Activated naive CD4-positive, alpha-beta T cell treated with anti-CD3 and anti-CD28 coated beads, Interleukin-2, amount 10 ng/mL, durations not matched to agents 7 days and 5 days (primary cell): ENCODE measurements around the gene PLSCR1.

ENCODE experiments used
- CTCF ChIA-PET: fragments of 350-600 bp; sonication (Branson Sonifier 250); formaldehyde crosslinking; loops from one replicate; lab custom pipeline; 2021; ENCODE audit warnings: antibody characterized with exemption; lab: Charles Lee
- DNase-seq: peaks from one replicate; pipeline ENCODE4 v3.0.0-alpha.2; 2020
- H3K27ac Mint-ChIP-seq: one replicate; pipeline ENCODE4 v1.8.0; 2021; ENCODE audit warnings: mild to moderate bottlenecking, moderate library complexity, mixed read lengths
- H3K27me3 Mint-ChIP-seq: one replicate; pipeline ENCODE4 v1.8.0; 2021; ENCODE audit warnings: mild to moderate bottlenecking, mixed read lengths
- H3K36me3 Mint-ChIP-seq: one replicate; pipeline ENCODE4 v1.8.0; 2021; ENCODE audit warnings: mixed read lengths
- H3K4me1 Mint-ChIP-seq: one replicate; pipeline ENCODE4 v1.8.0; 2021; ENCODE audit warnings: mixed read lengths
- H3K4me3 Mint-ChIP-seq: one replicate; pipeline ENCODE4 v1.8.0; 2021; ENCODE audit warnings: mild to moderate bottlenecking, moderate library complexity, mixed read lengths
- H3K9me3 Mint-ChIP-seq: one replicate; pipeline ENCODE4 v1.8.0; 2021; ENCODE audit warnings: mixed read lengths

The PLSCR1 gene

DNA sequence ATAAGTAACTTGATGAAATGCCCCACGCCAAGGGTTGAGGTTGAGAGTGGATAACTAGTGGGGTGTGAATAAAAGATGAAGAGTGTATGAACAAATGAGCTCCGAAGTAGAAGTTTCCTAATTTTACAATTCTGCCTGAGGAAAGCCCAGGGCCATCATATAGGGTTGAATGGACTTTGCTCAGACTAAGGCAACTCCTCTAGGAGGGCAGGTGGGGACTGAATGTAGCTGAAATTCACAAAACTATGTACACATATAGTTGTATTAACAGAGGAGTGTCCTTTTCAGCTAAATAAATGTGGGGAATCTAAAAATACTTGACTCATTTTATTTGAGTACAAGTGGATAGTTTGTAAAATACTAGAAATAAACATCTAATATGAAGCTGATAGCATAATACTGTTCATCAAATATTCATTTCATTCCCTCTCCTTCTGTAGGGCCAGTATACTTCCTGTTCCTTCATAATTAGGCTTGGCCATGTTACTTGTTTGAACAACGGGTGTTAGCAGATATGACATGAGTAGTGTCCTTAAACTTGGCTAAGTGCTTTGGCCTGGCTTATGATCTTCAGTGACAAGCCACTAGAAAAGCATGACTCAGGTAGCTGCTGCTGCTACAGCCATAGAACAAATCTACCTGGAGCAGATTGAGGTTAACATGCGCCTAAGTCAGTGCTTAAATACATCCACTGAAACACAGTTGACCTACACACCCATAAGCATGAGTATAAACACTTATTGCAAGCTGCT, 26.5 kb downstream of the PLSCR1 start:
- Mint-ChIP-seq H3K36me3 (peaks cover 63% of the 10 kb centered on the region), H3K27me3 (no peaks in the 10 kb centered on the region), H3K4me1 (peaks cover 17% of the 10 kb centered on the region), H3K27ac (no peak overlapping the region), H3K4me3 (no peak overlapping the region), H3K9me3 (no peaks in the 10 kb centered on the region)
- no peak for DNase-seq
- CTCF ChIA-PET = interaction anchor here (1.0 kb wide), 1 partner anchor 13 kb away, joined by 3 read pairs; no protein-coding TSS in a partner anchor

- no peak for DNase-seq
- Mint-ChIP-seq H3K4me3 (no peak overlapping the region), H3K4me1 (peaks cover 25% of the 10 kb centered on the region), H3K27me3 (no peaks in the 10 kb centered on the region), H3K27ac (peak overlapping the region; percentile 73), H3K9me3 (no peaks in the 10 kb centered on the region), H3K36me3 (peaks cover 57% of the 10 kb centered on the region)
- CTCF ChIA-PET = no interaction called here
Observed at GRCh38 chr3:146513386-146514051, 30.9 kb downstream of the PLSCR1 start.

- CTCF ChIA-PET = no interaction called here
- Mint-ChIP-seq H3K27ac (no peak overlapping the region), H3K4me1 (peaks cover 26% of the 10 kb centered on the region), H3K27me3 (no peaks in the 10 kb centered on the region), H3K36me3 (peaks cover 58% of the 10 kb centered on the region), H3K9me3 (no peaks in the 10 kb centered on the region), H3K4me3 (no peak overlapping the region)
- DNase-seq = no peak
Observed at GRCh38 chr3:146511402-146512134, 32.8 kb downstream of the PLSCR1 start.

DNA sequence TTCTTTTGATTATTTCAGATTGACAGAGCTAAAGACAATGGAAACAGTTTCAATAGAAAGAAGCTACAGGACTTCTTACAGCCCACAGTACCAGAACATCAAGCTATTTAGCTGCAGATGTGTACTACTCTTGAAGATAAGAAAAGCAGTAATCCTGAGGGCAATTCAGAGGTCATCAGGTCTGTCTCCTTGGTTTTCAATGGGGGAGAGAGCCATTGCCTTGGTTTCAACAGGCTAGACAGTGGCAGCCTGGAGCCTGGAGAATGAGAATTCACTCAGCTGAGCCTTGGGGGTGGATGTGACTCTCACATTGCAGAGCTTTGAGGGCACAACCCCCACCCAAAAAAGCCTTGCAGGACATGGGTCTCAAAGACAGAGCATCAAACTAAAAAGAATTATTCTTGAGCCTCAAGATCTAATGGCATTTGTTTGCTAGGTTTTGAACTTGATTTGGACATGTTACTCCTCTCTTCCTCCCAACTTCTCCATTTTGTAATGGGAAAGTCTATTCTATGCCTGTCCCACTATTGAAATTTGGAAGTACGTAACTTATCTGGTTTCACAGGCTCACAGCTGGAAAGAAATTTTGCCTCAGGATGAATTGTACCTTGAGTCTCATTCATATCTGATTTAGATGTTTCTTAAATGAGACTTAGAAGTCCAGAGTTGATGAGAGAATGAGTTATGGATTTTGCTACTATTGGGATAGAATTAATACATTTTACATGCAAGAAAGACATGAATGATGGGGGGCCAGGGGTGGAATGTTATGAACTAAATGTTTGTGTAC, 36.9 kb downstream of the PLSCR1 start:
- Mint-ChIP-seq H3K27ac (no peak overlapping the region), H3K4me1 (peaks cover 8% of the 10 kb centered on the region), H3K27me3 (no peaks in the 10 kb centered on the region), H3K4me3 (no peak overlapping the region), H3K36me3 (peaks cover 33% of the 10 kb centered on the region), H3K9me3 (no peaks in the 10 kb centered on the region)
- no peak for DNase-seq
- CTCF ChIA-PET = interaction anchor here (0.6 to 1.0 kb wide), 2 partner anchors 24 to 46 kb away, joined by 3 to 4 read pairs; no protein-coding TSS in a partner anchor

DNA sequence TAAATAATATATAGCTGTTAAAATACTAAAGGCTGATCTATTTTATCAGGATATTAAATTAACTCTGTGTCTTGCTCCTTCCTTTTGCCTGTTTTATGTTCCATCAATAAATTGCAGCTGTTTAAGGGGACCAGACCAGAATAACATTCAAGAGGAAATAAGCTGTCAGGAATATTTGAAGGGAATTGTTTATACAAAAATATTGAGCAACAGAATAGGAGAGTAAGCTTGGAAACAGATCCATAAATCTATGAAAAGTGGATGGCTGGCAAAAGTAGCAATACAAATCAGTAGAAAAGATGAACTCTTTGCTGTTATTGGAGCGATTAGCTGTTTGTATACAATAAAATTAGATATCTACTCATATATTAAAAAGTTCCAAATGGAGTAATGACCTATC, 38.9 kb downstream of the PLSCR1 start:
- no peak overlapping the region for H3K27ac Mint-ChIP-seq
- H3K4me3 Mint-ChIP-seq = no peak overlapping the region
- H3K36me3 Mint-ChIP-seq = peaks cover 20% of the 10 kb centered on the region
- no peaks in the 10 kb centered on the region for H3K27me3 Mint-ChIP-seq
- no peaks in the 10 kb centered on the region for H3K9me3 Mint-ChIP-seq
- CTCF ChIA-PET = interaction anchor here (0.6 kb wide), 1 partner anchor 24 kb away, joined by 5 read pairs; no protein-coding TSS in a partner anchor
- DNase-seq = no peak
- H3K4me1 Mint-ChIP-seq = peaks cover 4% of the 10 kb centered on the region

- Mint-ChIP-seq H3K27ac (no peak overlapping the region), H3K4me1 (peaks cover 5% of the 10 kb centered on the region), H3K4me3 (no peak overlapping the region), H3K27me3 (no peaks in the 10 kb centered on the region), H3K36me3 (peaks cover 12% of the 10 kb centered on the region), H3K9me3 (no peaks in the 10 kb centered on the region)
- DNase-seq = no peak
- CTCF ChIA-PET = interaction anchor here (0.6 kb wide), 1 partner anchor 24 kb away, joined by 5 read pairs; no protein-coding TSS in a partner anchor
Observed at GRCh38 chr3:146504498-146505197, 39.8 kb downstream of the PLSCR1 start.

GRCh38 chr3:146503461-146504202, 40.8 kb downstream of the PLSCR1 start:
- Mint-ChIP-seq H3K27ac (no peak overlapping the region), H3K36me3 (peaks cover 12% of the 10 kb centered on the region), H3K4me3 (no peak overlapping the region), H3K27me3 (no peaks in the 10 kb centered on the region), H3K9me3 (no peaks in the 10 kb centered on the region), H3K4me1 (peaks cover 10% of the 10 kb centered on the region)
- CTCF ChIA-PET = no interaction called here
- DNase-seq = no peak

DNA sequence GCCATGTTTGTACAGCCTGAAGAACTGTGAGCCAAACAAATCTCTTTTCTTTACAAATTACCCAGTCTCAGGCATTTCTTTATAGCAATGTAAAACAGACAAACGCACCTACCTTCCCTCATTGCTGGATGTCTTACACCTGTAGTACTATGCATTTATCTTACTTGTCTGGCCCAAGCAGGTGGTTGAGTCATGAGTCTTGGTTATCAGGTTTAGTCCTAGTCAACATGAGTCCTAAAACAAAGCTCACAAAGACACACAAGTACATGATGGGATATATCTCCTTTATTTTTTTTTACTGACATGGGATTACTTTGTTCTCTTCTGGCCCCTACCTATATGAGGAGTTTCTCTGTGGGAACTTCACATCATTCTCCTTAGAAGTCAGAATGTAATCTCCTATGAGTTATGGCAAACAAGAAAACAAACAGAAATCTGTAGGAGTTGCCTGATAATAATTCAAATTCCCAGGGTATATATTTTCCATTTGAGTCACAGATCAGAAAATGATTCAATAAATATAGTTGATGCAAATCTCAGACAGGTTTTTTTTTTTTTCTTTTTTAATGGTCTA, 41.4 kb downstream of the PLSCR1 start:
- no peaks in the 10 kb centered on the region for H3K27me3 Mint-ChIP-seq
- H3K4me3 Mint-ChIP-seq = no peak overlapping the region
- DNase-seq = no peak
- H3K27ac Mint-ChIP-seq = no peak overlapping the region
- peaks cover 16% of the 10 kb centered on the region for H3K4me1 Mint-ChIP-seq
- peaks cover 6% of the 10 kb centered on the region for H3K36me3 Mint-ChIP-seq
- peaks cover 3% of the 10 kb centered on the region for H3K9me3 Mint-ChIP-seq
- CTCF ChIA-PET = no interaction called here

- Mint-ChIP-seq H3K27ac (no peak overlapping the region), H3K4me1 (peaks cover 21% of the 10 kb centered on the region), H3K4me3 (no peak overlapping the region), H3K27me3 (no peaks in the 10 kb centered on the region), H3K9me3 (peaks cover 6% of the 10 kb centered on the region), H3K36me3 (peaks cover 6% of the 10 kb centered on the region)
- DNase-seq = no peak
- CTCF ChIA-PET = no interaction called here
Observed at GRCh38 chr3:146501752-146502151, 42.7 kb downstream of the PLSCR1 start.

DNA sequence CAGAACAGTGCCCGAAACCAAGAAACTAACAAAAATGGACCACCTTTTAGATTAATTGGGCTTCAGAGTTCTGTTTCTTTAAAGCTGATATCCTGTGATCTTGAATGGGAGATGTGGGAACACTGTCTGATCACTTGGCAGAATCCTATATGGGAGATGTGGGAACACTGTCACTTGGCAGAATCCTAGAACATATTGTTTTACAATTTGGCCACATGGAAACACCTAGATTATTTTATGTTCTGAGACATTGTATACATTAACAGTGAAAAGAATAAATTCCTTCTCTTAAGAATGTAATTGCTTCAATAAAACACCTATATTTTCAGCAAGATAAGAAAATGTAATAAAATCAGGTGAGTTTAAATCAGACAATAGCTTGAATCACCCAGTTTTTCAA, 44.7 kb downstream of the PLSCR1 start:
- no peak overlapping the region for H3K4me3 Mint-ChIP-seq
- DNase-seq = no peak
- H3K4me1 Mint-ChIP-seq = peaks cover 24% of the 10 kb centered on the region
- peak overlapping the region; percentile 14 for H3K27ac Mint-ChIP-seq
- CTCF ChIA-PET = no interaction called here
- peaks cover 14% of the 10 kb centered on the region for H3K9me3 Mint-ChIP-seq
- H3K27me3 Mint-ChIP-seq = no peaks in the 10 kb centered on the region
- H3K36me3 Mint-ChIP-seq = peaks cover 9% of the 10 kb centered on the region

DNA sequence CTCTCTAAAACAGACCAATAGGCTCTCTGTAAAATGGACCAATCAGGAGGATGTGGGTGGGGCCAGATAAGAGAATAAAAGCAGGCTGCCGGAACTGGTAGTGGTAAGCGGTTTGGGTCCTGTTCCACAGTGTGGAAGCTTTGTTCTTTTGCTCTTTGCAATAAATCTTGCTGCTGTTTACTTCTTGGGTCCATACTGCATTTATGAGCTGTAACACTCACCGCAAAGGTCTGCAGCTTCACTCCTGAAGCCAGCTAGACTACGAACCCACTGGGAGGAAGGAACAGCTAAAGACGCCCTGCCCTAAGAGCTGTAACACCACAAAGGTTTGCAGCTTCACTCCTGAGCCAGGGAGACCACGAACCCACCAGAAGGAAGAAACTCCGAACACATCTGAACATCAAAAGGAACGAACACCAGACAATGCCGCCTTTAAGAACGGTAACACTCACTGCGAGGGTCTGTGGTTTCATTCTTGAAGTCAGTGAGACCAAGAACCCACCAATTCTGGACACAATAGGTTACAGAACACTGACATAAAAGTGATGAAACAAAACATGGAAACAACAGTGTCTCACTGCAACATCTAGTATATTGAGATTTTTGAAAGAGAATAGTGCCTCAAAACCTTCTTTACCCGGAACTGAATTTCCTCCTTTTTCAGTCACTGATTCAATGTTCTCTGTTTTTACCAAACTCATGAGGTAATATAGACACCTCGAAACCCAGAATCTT, 46.2 kb downstream of the PLSCR1 start:
- peak overlapping the region; percentile 74 for H3K4me3 Mint-ChIP-seq
- DNase-seq = peak; percentile 77
- peaks cover 9% of the 10 kb centered on the region for H3K36me3 Mint-ChIP-seq
- peaks cover 14% of the 10 kb centered on the region for H3K9me3 Mint-ChIP-seq
- H3K27ac Mint-ChIP-seq = peak overlapping the region; percentile 95
- H3K27me3 Mint-ChIP-seq = peaks cover 3% of the 10 kb centered on the region
- H3K4me1 Mint-ChIP-seq = peaks cover 24% of the 10 kb centered on the region
- CTCF ChIA-PET = no interaction called here
